Duodenal mucosa (tissue), 2 donors: ENCODE results near the gene PDE11A.

Experiments
- H3K27ac ChIP-seq: one replicate; pipeline ENCODE4 v1.7.0; 2013; ENCODE audit warnings: low read depth, low read length
- H3K27me3 ChIP-seq, 2 donors: one replicate each; pipeline ENCODE4 v1.7.0; 2013; ENCODE audit warnings: low read length in 2 of 2, control low read depth in 1 of 2; ENCODE audit not compliant: insufficient read depth in 2 of 2, control insufficient read depth in 1 of 2
- H3K36me3 ChIP-seq, 2 donors: one replicate each; pipeline ENCODE4 v1.7.0; 2013; ENCODE audit warnings: low read length in 2 of 2, control low read depth in 1 of 2; ENCODE audit not compliant: insufficient read depth in 2 of 2, control insufficient read depth in 1 of 2
- H3K4me1 ChIP-seq, 2 donors: one replicate each; pipeline ENCODE4 v1.7.0; 2013; ENCODE audit warnings: low read length in 2 of 2, control low read depth in 1 of 2; ENCODE audit not compliant: insufficient read depth in 2 of 2, control insufficient read depth in 1 of 2
- H3K4me3 ChIP-seq, 2 donors: one replicate each; pipeline ENCODE4 v1.7.0; 2013; ENCODE audit warnings: low read length in 2 of 2, low read depth in 1 of 2
- H3K9ac ChIP-seq, 2 donors: one replicate each; pipeline ENCODE4 v1.7.0; 2013; ENCODE audit warnings: low read length in 2 of 2, low read depth in 1 of 2
- H3K9me3 ChIP-seq, 2 donors: one replicate each; pipeline ENCODE4 v1.7.0; 2013; ENCODE audit warnings: low read length in 2 of 2, control low read depth in 1 of 2; ENCODE audit not compliant: control insufficient read depth in 1 of 2

PDE11A gene

GRCh38 chr2:177649568-177650518, 422.7 kb downstream of the PDE11A start:
- Histone ChIP-seq H3K4me1 (no peaks in the 10 kb centered on the region), H3K4me3 (no peak overlapping the region), H3K27ac (no peak overlapping the region), H3K36me3 (no peaks in the 10 kb centered on the region), H3K9me3 (no peaks in the 10 kb centered on the region), H3K27me3 (no peaks in the 10 kb centered on the region), H3K9ac (no peak overlapping the region)

DNA sequence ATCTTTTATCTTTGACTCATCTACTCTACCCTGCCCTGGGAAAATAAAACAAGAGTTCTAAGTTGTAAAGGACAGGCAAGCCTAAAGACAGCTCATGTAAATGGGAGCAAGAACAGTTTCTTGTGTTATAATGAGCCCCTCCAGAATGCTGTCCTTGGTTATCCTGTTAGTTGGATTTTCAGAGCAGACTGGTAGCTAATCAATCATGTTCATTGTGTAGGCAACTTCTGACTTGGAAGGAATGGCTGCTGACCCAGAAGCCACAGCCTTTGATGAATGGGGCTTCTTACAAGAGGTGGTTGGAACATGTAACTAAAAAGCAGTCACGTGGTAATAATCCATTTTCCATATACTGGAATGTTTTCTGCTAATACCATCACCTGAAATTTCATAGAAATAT, 425.8 kb downstream of the PDE11A start:
- Histone ChIP-seq H3K36me3 (no peaks in the 10 kb centered on the region), H3K27me3 (no peaks in the 10 kb centered on the region), H3K27ac (no peak overlapping the region), H3K4me1 (no peaks in the 10 kb centered on the region), H3K9ac (no peak overlapping the region), H3K4me3 (no peak overlapping the region), H3K9me3 (no peaks in the 10 kb centered on the region)

- H3K9me3 ChIP-seq = no peaks in the 10 kb centered on the region
These were observed 426.3 kb downstream of the PDE11A start for GRCh38 chr2:177646241-177646640.

GRCh38 chr2:177641331-177641730, 431.2 kb downstream of the PDE11A start:
- Histone ChIP-seq H3K9me3 (no peaks in the 10 kb centered on the region), H3K4me3 (no peak overlapping the region), H3K27me3 (no peaks in the 10 kb centered on the region), H3K9ac (no peak overlapping the region), H3K4me1 (peaks cover 0 to 11% of the 10 kb centered on the region in 2 donors), H3K27ac (no peak overlapping the region), H3K36me3 (no peaks in the 10 kb centered on the region)

More at GRCh38 chr2:177646241-177646640, 426.3 kb downstream of the PDE11A start:
- Histone ChIP-seq H3K36me3 (no peaks in the 10 kb centered on the region), H3K27me3 (no peaks in the 10 kb centered on the region), H3K9ac (no peak overlapping the region), H3K4me3 (no peak overlapping the region), H3K27ac (no peak overlapping the region), H3K4me1 (peaks cover 0 to 4% of the 10 kb centered on the region in 2 donors)

GRCh38 chr2:177640423-177640822, 432.2 kb downstream of the PDE11A start:
- H3K36me3 ChIP-seq = no peaks in the 10 kb centered on the region
- peaks cover 0 to 11% of the 10 kb centered on the region in 2 donors for H3K4me1 ChIP-seq
- no peaks in the 10 kb centered on the region for H3K9me3 ChIP-seq
- H3K27ac ChIP-seq = no peak overlapping the region
- H3K4me3 ChIP-seq = no peak overlapping the region
- H3K9ac ChIP-seq = no peak overlapping the region
- no peaks in the 10 kb centered on the region for H3K27me3 ChIP-seq

DNA sequence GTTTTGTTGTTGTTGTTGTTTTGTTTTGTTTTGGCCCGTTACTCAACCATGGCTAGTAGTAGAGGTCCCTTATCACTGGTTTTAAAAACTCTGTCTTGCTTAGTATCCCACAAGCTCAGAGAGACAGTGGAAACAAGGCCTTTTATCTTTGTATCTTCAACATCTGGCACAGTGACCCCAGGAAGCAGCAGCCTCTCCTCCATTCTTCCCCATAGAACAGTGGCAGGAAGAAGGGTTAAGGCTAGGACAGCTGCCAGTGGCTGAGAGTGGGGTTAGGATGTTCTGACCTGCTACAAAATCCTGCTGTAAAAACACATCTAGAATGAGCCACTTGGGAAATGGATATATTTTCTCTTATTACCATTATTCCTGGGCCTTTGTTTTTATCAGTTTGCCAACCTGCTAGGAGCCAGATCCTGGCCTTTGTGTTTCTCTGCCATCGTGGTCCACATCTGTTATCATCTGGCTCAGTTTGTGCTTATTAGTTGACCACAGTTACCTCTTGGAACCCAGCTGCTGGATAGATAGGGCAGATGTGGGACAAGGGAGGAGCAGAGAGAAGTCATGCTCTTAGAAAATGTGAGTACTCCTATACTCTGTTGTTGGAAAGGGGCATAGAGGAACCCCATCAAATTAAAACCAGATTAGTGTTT, 433.2 kb downstream of the PDE11A start:
- Histone ChIP-seq H3K9me3 (no peaks in the 10 kb centered on the region), H3K27me3 (no peaks in the 10 kb centered on the region), H3K9ac (no peak overlapping the region), H3K36me3 (no peaks in the 10 kb centered on the region), H3K4me3 (no peak overlapping the region), H3K4me1 (peaks cover 0 to 11% of the 10 kb centered on the region in 2 donors), H3K27ac (no peak overlapping the region)

GRCh38 chr2:177638507-177638906, 434.1 kb downstream of the PDE11A start:
- H3K27ac ChIP-seq = no peak overlapping the region
- H3K4me3 ChIP-seq = no peak overlapping the region
- peaks cover 0 to 11% of the 10 kb centered on the region in 2 donors for H3K4me1 ChIP-seq
- no peaks in the 10 kb centered on the region for H3K36me3 ChIP-seq
- no peaks in the 10 kb centered on the region for H3K9me3 ChIP-seq
- no peaks in the 10 kb centered on the region for H3K27me3 ChIP-seq
- H3K9ac ChIP-seq = no peak overlapping the region

GRCh38 chr2:177636672-177637071, 435.9 kb downstream of the PDE11A start:
- no peak overlapping the region for H3K9ac ChIP-seq

DNA sequence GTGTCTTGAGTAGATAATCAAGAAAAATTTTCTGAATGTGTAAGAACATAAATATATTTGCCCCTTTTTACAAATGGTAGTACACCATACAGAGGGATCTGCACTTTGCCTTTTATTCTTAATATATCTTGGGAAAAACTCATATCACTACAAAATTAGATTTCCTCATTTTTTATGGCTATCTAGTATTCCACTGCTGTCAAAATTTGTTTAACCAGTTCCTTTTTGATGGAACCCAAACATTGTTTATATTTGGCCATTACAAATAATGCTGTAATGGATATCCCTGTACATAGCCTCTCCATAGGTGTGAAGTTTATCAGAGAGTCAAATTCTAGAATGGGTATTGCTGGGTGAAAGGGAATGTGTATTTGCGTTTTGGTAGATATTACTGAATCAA, 436.9 kb downstream of the PDE11A start:
- H3K27ac ChIP-seq = no peak overlapping the region
- no peaks in the 10 kb centered on the region for H3K9me3 ChIP-seq
- H3K9ac ChIP-seq = no peak overlapping the region
- peaks cover 0 to 2% of the 10 kb centered on the region in 2 donors for H3K4me1 ChIP-seq
- no peaks in the 10 kb centered on the region for H3K36me3 ChIP-seq
- no peak overlapping the region for H3K4me3 ChIP-seq
- H3K27me3 ChIP-seq = no peaks in the 10 kb centered on the region

More at GRCh38 chr2:177636672-177637071, 435.9 kb downstream of the PDE11A start:
- Histone ChIP-seq H3K27ac (no peak overlapping the region), H3K4me3 (no peak overlapping the region), H3K9me3 (no peaks in the 10 kb centered on the region), H3K27me3 (no peaks in the 10 kb centered on the region), H3K36me3 (no peaks in the 10 kb centered on the region), H3K4me1 (peaks cover 0 to 11% of the 10 kb centered on the region in 2 donors)

GRCh38 chr2:177633910-177634294, 438.7 kb downstream of the PDE11A start:
- H3K9ac ChIP-seq = no peak overlapping the region
- H3K27ac ChIP-seq = no peak overlapping the region
- no peaks in the 10 kb centered on the region for H3K9me3 ChIP-seq
- no peaks in the 10 kb centered on the region for H3K27me3 ChIP-seq
- H3K36me3 ChIP-seq = no peaks in the 10 kb centered on the region
- H3K4me3 ChIP-seq = peak overlapping the region in 1 of 2 donors; percentile 49
- no peaks in the 10 kb centered on the region for H3K4me1 ChIP-seq
